Activated CD4-positive, alpha-beta T cell treated with anti-CD3 and anti-CD28 coated beads, Interleukin-2, amount 10 ng/mL, durations not matched to agents 7 days and 5 days (primary cell): ENCODE measurements around the gene CTRL. TPM values are rescaled to one million over a fixed set of nuclear protein-coding genes. Genes with fewer than 3 reads are reported as not detected.
"Not testable (repeated sequence)": the region's sequence is repeated elsewhere in the genome, so short reads cannot be mapped to it uniquely, and the experiment has no call there.

ENCODE experiments used
- CTCF ChIA-PET: fragments of 350-600 bp; sonication (Branson Sonifier 250); formaldehyde crosslinking; loops from one replicate; lab custom pipeline; 2021; ENCODE audit warnings: antibody characterized with exemption; lab: Charles Lee
- POLR2A ChIA-PET: fragments of 350-600 bp; sonication (Branson Sonifier 250); formaldehyde crosslinking; loops from one replicate; lab custom pipeline; 2021; ENCODE audit warnings: antibody characterized with exemption; lab: Charles Lee
- DNase-seq: peaks from one replicate; pipeline ENCODE4 v3.0.0-alpha.2; 2020
- H3K27ac Mint-ChIP-seq: one replicate; pipeline ENCODE4 v1.8.0; 2021; ENCODE audit warnings: mild to moderate bottlenecking, moderate library complexity, mixed read lengths
- H3K27me3 Mint-ChIP-seq: one replicate; pipeline ENCODE4 v1.8.0; 2021; ENCODE audit warnings: mixed read lengths
- H3K36me3 Mint-ChIP-seq: one replicate; pipeline ENCODE4 v1.8.0; 2021; ENCODE audit warnings: low read depth, mixed read lengths
- H3K4me1 Mint-ChIP-seq: one replicate; pipeline ENCODE4 v1.8.0; 2021; ENCODE audit warnings: mixed read lengths
- H3K4me3 Mint-ChIP-seq: one replicate; pipeline ENCODE4 v1.8.0; 2021; ENCODE audit warnings: mild to moderate bottlenecking, moderate library complexity, mixed read lengths
- H3K9me3 Mint-ChIP-seq: one replicate; pipeline ENCODE4 v1.8.0; 2021; ENCODE audit warnings: mixed read lengths
- total RNA-seq, 2 experiments: library from RNA; stranded (reverse); gene quantifications; one replicate each; pipeline ENCODE4 v1.2.3, GENCODE V29; 2021

Gene CTRL
- total RNA-seq, 2 experiments from 2014 or later = 7.2 to 9.4 TPM

- ChIA-PET CTCF (interaction anchor here (1.1 to 2.0 kb wide), 5 partner anchors 8 to 60 kb away, joined by 3 to 8 read pairs (median 3); partner anchors contain the start of gene DPEP2), POLR2A (no interaction called here)
- no peaks in the 10 kb centered on the region for H3K9me3 Mint-ChIP-seq
- no peaks in the 10 kb centered on the region for H3K27me3 Mint-ChIP-seq
- no peak overlapping the region for H3K4me3 Mint-ChIP-seq
- peaks cover 19% of the 10 kb centered on the region for H3K36me3 Mint-ChIP-seq
- no peak overlapping the region for H3K27ac Mint-ChIP-seq
- peaks cover 31% of the 10 kb centered on the region for H3K4me1 Mint-ChIP-seq
- DNase-seq = no peak
Observed at GRCh38 chr16:67943256-67943618, 11.6 kb upstream of the CTRL start.

GRCh38 chr16:67942510-67943255 lies 11.0 kb upstream of the CTRL start:
- ChIA-PET CTCF (interaction anchor here (0.8 to 2.1 kb wide), 15 partner anchors 7 to 127 kb away, joined by 3 to 8 read pairs (median 4); partner anchors contain the start of gene DPEP2), POLR2A (no interaction called here)
- no peaks in the 10 kb centered on the region for H3K9me3 Mint-ChIP-seq
- peaks cover 16% of the 10 kb centered on the region for H3K36me3 Mint-ChIP-seq
- H3K4me3 Mint-ChIP-seq = no peak overlapping the region
- no peak overlapping the region for H3K27ac Mint-ChIP-seq
- peaks cover 31% of the 10 kb centered on the region for H3K4me1 Mint-ChIP-seq
- no peak for DNase-seq
- H3K27me3 Mint-ChIP-seq = no peaks in the 10 kb centered on the region

DNA sequence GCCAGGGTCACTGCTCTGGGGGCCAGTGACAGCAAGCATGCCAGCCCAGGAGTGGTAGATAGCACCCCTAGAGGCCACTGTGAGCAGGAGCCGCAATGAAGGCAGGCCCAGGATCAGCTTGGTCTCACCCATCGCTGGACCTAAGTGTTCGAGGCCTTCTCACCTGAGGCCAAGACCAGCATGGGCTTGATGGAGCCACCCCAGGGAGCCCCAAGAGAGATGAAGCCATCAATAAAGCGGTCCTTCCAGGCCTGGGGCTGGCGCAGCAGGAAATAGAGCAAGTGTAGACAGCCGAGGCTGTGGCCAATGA lies 10.5 kb upstream of the CTRL start:
- ChIA-PET POLR2A (no interaction called here), CTCF (interaction anchor here (0.8 to 2.1 kb wide), 14 partner anchors 9 to 126 kb away, joined by 3 to 8 read pairs (median 4); partner anchors contain the start of gene DPEP2)
- peaks cover 18% of the 10 kb centered on the region for H3K36me3 Mint-ChIP-seq
- H3K9me3 Mint-ChIP-seq = no peaks in the 10 kb centered on the region
- H3K27me3 Mint-ChIP-seq = no peaks in the 10 kb centered on the region
- no peak overlapping the region for H3K27ac Mint-ChIP-seq
- no peak overlapping the region for H3K4me3 Mint-ChIP-seq
- H3K4me1 Mint-ChIP-seq = peaks cover 35% of the 10 kb centered on the region
- DNase-seq = peak; percentile 50

DNA sequence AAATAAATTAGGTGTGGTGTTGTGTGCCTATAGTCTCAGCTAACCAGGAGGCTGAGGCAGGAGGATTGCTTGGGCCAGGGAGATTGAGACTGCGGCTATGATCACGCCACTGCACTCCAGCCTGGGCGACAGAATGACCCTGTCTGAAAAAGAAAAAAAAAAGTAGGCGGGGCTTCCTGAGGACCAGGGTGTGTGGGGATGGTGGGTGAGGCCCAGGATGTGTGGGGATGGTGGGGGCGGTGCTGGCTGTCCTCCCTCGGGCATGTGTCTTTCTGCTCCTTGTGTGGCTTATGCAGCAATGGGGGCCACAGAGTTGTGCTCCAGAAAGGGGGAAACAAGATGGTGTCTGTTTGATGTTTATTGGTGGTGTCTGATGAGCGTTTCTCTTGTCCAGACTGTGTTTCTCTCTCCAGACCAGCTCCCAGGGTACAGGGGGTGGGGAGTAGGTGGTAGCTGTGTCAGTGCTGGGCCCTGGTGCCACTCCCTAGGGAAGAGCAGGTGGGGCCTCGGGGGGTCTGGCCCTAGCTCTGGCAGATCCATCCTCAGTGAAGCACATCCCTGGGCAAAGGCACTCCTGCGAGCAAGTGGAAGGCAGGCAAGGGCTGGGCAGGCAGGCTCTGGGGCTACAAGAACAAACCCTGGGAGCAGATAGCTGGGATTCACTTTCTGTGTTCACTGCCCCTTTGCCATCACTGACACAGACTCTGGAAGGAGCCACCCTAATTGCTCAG lies 10.0 kb upstream of the CTRL start:
- peak overlapping the region; percentile 75 for H3K27ac Mint-ChIP-seq
- H3K36me3 Mint-ChIP-seq = peaks cover 22% of the 10 kb centered on the region
- peaks cover 39% of the 10 kb centered on the region for H3K4me1 Mint-ChIP-seq
- no peaks in the 10 kb centered on the region for H3K9me3 Mint-ChIP-seq
- DNase-seq = no peak
- no peaks in the 10 kb centered on the region for H3K27me3 Mint-ChIP-seq
- H3K4me3 Mint-ChIP-seq = no peak overlapping the region
- ChIA-PET CTCF (interaction anchor here (0.8 to 2.1 kb wide), 15 partner anchors 9 to 153 kb away, joined by 3 to 9 read pairs (median 4); no protein-coding TSS in a partner anchor), POLR2A (no interaction called here)

GRCh38 chr16:67940446-67941089 lies 8.9 kb upstream of the CTRL start:
- no peak overlapping the region for H3K4me3 Mint-ChIP-seq

GRCh38 chr16:67939507-67940445 lies 8.1 kb upstream of the CTRL start:
- CTCF ChIA-PET = interaction anchor here (0.9 to 1.9 kb wide), 6 partner anchors 10 to 133 kb away, joined by 3 to 9 read pairs (median 4); partner anchors contain the start of genes RANBP10 and TSNAXIP1

More at GRCh38 chr16:67940446-67941089, 8.9 kb upstream of the CTRL start:
- Mint-ChIP-seq H3K27ac (peak overlapping the region; percentile 60), H3K36me3 (peaks cover 27% of the 10 kb centered on the region), H3K4me1 (peaks cover 40% of the 10 kb centered on the region), H3K27me3 (no peaks in the 10 kb centered on the region), H3K9me3 (no peaks in the 10 kb centered on the region)
- POLR2A ChIA-PET = no interaction called here
- CTCF ChIA-PET = interaction anchor here (0.8 to 2.1 kb wide), 8 partner anchors 10 to 154 kb away, joined by 3 to 9 read pairs (median 6); partner anchors contain the start of genes RANBP10 and TSNAXIP1
- no peak for DNase-seq

DNA sequence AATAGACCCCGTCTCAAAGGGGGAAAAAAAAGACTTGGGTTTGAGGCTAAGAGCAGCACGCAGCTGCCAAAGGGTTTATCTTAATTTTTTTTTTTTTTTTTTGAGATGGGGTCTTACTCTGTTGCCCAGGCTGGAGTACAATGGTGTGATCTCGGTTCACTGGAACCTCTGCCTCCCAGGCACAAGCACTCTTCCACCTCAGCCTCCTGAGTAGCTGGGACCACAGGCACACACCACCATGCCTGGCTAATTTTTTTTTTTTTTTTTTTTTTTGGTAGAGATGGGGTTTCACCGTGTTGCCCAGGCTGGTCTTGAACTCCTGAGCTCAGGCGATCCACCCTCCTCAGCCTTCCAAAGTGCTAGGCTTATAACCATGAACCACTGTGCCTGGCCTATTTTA lies 6.1 kb upstream of the CTRL start:
- H3K4me1 Mint-ChIP-seq = peaks cover 59% of the 10 kb centered on the region
- H3K27me3 Mint-ChIP-seq, H3K9me3 Mint-ChIP-seq, POLR2A ChIA-PET, DNase-seq: not testable (repeated sequence)
- H3K36me3 Mint-ChIP-seq = peaks cover 48% of the 10 kb centered on the region
- H3K4me3 Mint-ChIP-seq = peak overlapping the region; percentile 99
- peak overlapping the region; percentile 93 for H3K27ac Mint-ChIP-seq
- CTCF ChIA-PET = interaction anchor here (0.7 to 4.0 kb wide), 6 partner anchors 9 to 416 kb away, joined by 3 to 23 read pairs (median 4); partner anchors contain the start of gene CARMIL2

More at GRCh38 chr16:67939507-67940445, 8.1 kb upstream of the CTRL start:
- H3K27me3 Mint-ChIP-seq = no peaks in the 10 kb centered on the region
- DNase-seq = peak; percentile 26
- peak overlapping the region; percentile 76 for H3K27ac Mint-ChIP-seq
- H3K4me3 Mint-ChIP-seq = no peak overlapping the region
- H3K4me1 Mint-ChIP-seq = peaks cover 48% of the 10 kb centered on the region
- no peaks in the 10 kb centered on the region for H3K9me3 Mint-ChIP-seq
- H3K36me3 Mint-ChIP-seq = peaks cover 35% of the 10 kb centered on the region
- POLR2A ChIA-PET = no interaction called here

GRCh38 chr16:67936880-67937605 lies 5.4 kb upstream of the CTRL start:
- ChIA-PET CTCF (interaction anchor here (0.7 to 4.0 kb wide), 7 partner anchors 47 to 416 kb away, joined by 3 to 23 read pairs (median 4); partner anchors contain the start of gene CARMIL2), POLR2A (no interaction called here)
- peak overlapping the region; percentile 99 for H3K4me3 Mint-ChIP-seq
- peaks cover 52% of the 10 kb centered on the region for H3K36me3 Mint-ChIP-seq
- no peaks in the 10 kb centered on the region for H3K27me3 Mint-ChIP-seq
- H3K9me3 Mint-ChIP-seq = no peaks in the 10 kb centered on the region
- H3K4me1 Mint-ChIP-seq = peaks cover 57% of the 10 kb centered on the region
- DNase-seq = peak; percentile 93
- H3K27ac Mint-ChIP-seq = peak overlapping the region; percentile 93

DNA sequence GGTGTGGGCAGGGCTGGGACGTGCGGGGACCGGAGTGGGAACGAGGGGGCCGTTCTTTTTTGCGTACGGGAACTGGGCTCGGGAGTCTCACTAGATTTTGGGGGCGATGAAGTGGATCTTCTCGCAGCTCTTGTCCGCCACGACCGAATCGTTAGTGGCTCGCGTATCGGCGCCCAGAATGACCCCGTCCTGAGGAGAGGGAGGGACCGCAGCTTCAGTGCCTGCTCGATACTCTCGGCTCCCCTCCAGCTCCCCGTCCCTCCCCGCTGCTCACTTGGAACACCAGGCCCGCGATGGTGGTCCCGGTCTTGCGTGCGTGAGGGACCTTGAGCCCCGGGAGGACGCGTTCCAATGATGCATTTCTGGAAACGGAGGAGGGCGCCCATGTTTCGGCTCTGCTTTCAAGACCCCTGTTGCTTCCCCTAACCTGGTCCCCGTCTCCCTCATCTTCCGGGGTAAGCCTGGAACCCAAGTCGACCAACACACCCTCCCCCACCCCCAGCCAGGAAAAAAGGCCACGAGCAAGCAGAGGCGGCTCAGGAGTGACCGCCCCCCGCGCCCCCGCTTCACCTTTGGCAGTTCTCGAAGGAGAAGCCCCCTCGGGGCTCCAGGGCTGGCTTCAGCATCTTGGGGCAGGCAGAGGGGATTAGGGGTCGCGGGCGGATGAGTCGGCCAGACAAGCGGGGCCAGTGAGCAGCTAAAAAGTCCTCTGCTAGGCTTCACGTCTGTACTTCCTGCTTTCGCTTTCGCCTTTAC lies 4.6 kb upstream of the CTRL start, which contains the start of gene PSMB10:
Gene PSMB10, minus strand, starts transcription at position 727 of the 756 bp plus-strand sequence. Its CDS starts 101 bp downstream, at position 626.
- Mint-ChIP-seq H3K27me3 (no peaks in the 10 kb centered on the region), H3K4me1 (peaks cover 50% of the 10 kb centered on the region), H3K9me3 (no peaks in the 10 kb centered on the region), H3K36me3 (peaks cover 50% of the 10 kb centered on the region), H3K27ac (peak within 1 kb of the TSS; percentile 93), H3K4me3 (peak within 1 kb of the TSS; percentile 99)
- ChIA-PET CTCF (interaction anchor here (0.7 to 4.0 kb wide), 12 partner anchors 7 to 415 kb away, joined by 3 to 23 read pairs (median 3); partner anchors contain the start of gene PSKH1), POLR2A (interaction anchor here (0.6 to 1.2 kb wide), 2 partner anchors 44 to 455 kb away, joined by 3 to 6 read pairs; partner anchors contain the start of gene PSKH1)
- DNase-seq = no peak

- no peaks in the 10 kb centered on the region for H3K27me3 Mint-ChIP-seq
- ChIA-PET CTCF (interaction anchor here (0.6 to 4.0 kb wide), 17 partner anchors 8 to 415 kb away, joined by 3 to 23 read pairs (median 3); partner anchors contain the start of gene PSKH1), POLR2A (interaction anchor here (0.6 to 1.2 kb wide), 2 partner anchors 43 to 454 kb away, joined by 3 to 6 read pairs; partner anchors contain the start of gene PSKH1)
- H3K9me3 Mint-ChIP-seq = no peaks in the 10 kb centered on the region
- peak overlapping the region; percentile 99 for H3K4me3 Mint-ChIP-seq
- peaks cover 45% of the 10 kb centered on the region for H3K4me1 Mint-ChIP-seq
- peaks cover 53% of the 10 kb centered on the region for H3K36me3 Mint-ChIP-seq
- peak; percentile 97 for DNase-seq
- H3K27ac Mint-ChIP-seq = peak overlapping the region; percentile 93
Observed at GRCh38 chr16:67935402-67936123, 3.9 kb upstream of the CTRL start.
